Stimulated activated CD8-positive, alpha-beta memory T cell treated with anti-CD3 and anti-CD28 coated beads, Interleukin-12 subunit alpha, Interleukin-12 subunit beta, amount 100 ng/mL, for 4 hours (primary cell): ENCODE results near the gene VGF.
"Not testable (repeated sequence)": the region's sequence is repeated elsewhere in the genome, so short reads cannot be mapped to it uniquely, and the experiment has no call there.

Experiments used
- DNase-seq: peaks from one replicate; pipeline ENCODE4 v3.0.0-alpha.2; 2020; ENCODE audit warnings: low read depth

VGF gene

GRCh38 chr7:101134399-101134980 lies 30.9 kb downstream of the VGF start:
- DNase-seq, result no peak

- no peak for DNase-seq
Measured at GRCh38 chr7:101133621-101134398, 31.6 kb downstream of the VGF start.

DNA sequence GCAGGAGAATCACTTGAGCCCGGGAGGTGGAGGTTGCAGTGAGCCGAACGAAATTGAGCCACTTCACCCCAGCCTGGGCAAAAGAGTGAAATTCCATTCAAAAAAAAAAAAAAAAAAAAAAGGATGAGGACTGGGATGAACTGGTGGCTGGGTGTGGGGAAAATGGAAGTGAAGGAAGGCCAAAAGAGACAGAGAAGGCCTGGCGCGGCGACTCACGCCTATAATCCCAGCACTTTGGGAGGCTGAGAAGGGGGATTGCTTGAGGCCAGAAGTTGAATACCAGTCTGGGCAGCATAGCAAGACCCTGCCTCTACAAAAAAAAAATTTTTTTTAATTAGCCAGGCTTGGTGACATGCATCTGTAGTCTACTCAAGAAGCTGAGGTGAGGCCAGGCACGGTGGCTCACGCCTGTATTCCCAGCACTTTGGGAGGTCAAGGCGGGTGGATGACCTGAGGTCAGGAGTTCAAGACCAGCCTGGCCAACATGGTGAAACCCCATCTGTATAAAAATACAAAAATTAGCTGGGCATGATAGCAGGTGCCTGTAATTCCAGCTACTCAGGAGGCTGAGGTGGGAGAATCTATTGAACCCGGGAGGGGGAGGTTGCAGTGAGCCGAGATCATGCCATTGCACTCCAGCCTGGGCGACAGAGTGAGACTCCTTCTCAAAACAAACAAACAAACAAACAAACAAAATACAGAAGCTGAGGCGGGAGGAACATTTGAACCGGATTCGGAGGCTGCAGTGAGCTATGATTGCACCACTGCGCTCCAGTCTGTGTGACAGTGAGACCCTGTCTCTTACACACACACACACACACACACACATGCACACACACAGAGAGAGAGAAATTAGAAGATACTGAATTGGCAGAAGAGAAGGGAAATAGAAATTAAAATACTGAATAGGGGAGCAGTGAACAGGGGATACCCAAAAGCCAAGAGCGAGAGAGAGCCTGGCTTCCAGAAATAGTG lies 32.5 kb downstream of the VGF start:
- DNase-seq, result not testable (repeated sequence)

DNA sequence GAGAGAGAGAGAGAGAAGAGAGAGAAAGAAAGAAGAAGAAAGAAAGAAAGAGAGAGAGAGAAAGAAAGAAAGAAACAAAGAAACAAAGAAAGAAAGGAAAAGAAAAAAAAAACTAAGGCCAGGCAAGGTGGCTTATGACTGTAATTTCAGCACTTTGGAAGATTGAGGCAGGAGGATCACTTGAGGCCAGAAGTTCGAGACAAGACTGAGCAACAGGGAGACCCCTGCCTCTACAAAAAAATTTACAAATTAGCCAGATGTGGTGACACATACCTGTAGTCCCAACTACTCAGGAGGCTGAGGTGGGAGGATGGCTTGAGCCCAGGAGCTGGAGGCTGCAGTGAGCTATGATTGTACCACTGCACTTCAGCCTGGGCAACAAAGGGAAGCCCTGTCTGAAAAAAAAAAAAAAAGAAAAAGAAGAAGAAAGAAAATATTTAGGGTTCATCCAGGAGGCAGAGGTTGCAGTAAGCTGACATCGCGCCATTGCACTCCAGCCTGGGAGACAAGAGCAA lies 35.7 kb downstream of the VGF start:
- no peak for DNase-seq

GRCh38 chr7:101128040-101128834 lies 37.1 kb downstream of the VGF start:
- DNase-seq, result no peak

GRCh38 chr7:101127460-101128039 lies 37.8 kb downstream of the VGF start:
- no peak for DNase-seq

DNA sequence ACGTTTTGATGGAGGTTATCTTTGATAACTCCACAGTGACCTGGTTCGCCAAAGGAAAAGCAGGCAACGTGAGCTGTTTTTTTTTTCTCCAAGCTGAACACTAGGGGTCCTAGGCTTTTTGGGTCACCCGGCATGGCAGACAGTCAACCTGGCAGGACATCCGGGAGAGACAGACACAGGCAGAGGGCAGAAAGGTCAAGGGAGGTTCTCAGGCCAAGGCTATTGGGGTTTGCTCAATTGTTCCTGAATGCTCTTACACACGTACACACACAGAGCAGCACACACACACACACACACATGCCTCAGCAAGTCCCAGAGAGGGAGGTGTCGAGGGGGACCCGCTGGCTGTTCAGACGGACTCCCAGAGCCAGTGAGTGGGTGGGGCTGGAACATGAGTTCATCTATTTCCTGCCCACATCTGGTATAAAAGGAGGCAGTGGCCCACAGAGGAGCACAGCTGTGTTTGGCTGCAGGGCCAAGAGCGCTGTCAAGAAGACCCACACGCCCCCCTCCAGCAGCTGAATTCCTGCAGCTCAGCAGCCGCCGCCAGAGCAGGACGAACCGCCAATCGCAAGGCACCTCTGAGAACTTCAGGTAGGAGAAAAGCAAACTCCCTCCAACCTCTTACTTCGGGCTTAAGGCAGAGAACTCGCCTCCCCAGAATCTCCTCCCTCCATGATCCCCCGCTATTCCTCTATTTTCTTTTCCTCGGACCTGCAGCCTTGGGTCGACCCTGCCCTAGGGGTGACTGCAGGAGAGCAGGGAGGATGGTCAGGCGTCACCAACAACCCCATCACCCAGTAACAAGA lies 38.5 kb downstream of the VGF start, which contains the start of gene SERPINE1:
TSS of gene SERPINE1 (plus strand) at position 454 of the 809 bp plus-strand sequence. CDS start 1,290 bp downstream, outside the sequence.
- DNase-seq, result peak; percentile 37

DNA sequence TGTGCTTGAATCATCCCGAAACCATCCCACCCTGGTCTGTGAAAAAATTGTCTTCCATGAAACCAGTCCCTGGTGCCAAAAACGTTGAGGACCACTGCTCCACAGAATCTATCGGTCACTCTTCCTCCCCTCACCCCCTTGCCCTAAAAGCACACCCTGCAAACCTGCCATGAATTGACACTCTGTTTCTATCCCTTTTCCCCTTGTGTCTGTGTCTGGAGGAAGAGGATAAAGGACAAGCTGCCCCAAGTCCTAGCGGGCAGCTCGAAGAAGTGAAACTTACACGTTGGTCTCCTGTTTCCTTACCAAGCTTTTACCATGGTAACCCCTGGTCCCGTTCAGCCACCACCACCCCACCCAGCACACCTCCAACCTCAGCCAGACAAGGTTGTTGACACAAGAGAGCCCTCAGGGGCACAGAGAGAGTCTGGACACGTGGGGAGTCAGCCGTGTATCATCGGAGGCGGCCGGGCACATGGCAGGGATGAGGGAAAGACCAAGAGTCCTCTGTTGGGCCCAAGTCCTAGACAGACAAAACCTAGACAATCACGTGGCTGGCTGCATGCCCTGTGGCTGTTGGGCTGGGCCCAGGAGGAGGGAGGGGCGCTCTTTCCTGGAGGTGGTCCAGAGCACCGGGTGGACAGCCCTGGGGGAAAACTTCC lies 39.2 kb downstream of the VGF start:
- DNase-seq, result no peak

- no peak for DNase-seq
Measured at GRCh38 chr7:101124376-101125056, 40.9 kb downstream of the VGF start.

- no peak for DNase-seq
Measured at GRCh38 chr7:101123703-101124068, 41.7 kb downstream of the VGF start.

DNA sequence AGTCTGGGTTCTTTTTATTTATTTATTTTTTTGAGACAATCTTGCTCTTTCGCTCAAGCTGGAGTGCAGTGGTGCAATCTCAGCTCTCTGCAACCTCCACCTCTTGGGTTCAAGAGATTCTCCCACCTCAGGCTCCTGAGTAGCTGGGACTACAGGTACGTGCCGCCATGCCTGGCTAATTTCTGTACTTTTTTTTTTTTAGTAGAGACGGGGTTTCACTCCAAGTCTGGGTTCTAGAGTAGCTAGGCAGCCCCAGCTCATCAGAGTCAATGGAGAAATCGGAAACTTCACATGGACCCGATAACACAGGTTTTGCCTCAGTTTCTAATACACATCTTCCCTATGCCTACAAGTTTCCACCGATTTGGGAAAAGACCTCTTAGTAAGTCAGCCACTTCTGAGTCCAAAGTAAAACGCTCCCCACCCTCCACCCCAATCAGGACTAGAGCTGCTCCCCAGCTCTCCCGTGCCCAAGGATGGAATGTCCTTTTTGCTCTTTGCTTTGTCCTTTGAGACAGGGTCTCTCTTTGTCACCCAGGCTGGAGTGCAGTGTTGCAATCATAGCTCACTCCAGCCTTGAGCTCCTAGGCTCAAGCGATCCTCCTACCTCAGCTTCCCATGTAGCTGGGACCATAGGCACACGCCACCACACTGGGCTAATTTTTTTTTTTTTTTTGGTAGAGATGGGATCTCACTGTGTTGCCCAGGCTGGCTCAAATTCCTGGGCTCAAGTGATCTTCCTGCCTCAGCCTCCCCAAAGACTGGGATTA lies 42.3 kb downstream of the VGF start:
- no peak for DNase-seq

GRCh38 chr7:101121991-101122932 lies 43.1 kb downstream of the VGF start:
- DNase-seq, result no peak

GRCh38 chr7:101121631-101121990 lies 43.8 kb downstream of the VGF start:
- not testable (repeated sequence) for DNase-seq

DNA sequence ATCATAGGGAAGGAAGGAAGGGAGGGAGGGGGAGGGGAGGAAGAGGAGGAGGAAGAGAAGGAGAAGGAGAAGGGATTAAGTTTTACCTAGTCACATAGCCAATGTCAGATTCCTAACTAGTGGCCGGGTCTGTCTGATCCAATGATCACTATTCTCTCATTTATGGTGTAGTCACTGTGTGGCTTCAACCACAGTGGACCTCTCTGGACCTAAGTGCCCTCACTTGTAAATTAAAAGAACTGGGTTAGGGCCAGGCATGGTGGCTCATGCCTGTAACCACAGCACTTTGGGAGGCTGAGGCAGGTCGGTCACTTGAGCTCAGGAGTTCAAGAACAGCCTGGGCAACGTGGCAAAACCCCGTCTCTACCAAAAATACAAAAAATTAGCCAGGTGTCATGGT lies 45.1 kb downstream of the VGF start:
- DNase-seq, result no peak

DNA sequence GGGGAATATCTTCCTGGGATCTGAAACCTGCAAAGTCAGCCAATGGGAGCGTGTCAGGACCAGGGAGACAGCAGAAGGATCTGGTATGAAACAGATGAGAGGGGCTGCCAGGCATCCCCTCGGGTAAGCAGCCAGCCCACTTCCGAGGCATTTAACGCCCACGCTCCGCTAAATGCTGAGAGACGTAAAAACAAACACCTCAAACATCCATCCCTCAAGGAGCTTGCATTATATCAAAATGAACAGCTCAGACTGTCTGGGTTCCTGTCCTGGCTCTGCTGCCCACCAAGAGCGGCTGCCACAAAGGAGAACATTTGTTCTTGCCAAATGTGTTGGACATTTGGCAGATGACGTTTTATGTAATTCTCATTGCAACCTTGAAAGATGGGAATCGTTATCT lies 45.5 kb downstream of the VGF start:
- no peak for DNase-seq

DNA sequence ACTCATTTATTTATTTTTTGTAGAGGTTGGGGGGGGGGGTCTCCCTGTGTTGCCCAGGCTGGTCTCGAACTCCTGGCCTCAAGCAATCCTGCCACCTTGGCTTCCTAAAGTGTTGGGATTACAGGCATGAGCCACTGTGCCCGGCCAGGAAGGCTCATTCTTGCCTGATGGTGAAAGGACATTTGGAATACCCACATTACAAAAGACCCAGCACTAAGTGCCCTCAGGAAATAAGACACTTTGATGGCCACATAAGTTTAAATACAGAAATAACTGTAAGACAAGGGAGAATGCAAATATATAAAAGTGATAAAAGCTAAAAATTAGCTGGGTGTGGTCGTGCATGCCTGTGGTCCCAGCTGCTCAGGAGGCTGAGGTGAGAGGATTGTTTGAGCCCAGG lies 46.5 kb downstream of the VGF start:
- DNase-seq, result no peak

- DNase-seq, result no peak
Measured at GRCh38 chr7:101116898-101117297, 48.5 kb downstream of the VGF start.
